Suprapubic skin (tissue), 4 donors: ENCODE results near the gene PPP6R3. TPM values are rescaled to one million over a fixed set of nuclear protein-coding genes. Genes with fewer than 3 reads are reported as not detected.
"Not testable (repeated sequence)": the region's sequence is repeated elsewhere in the genome, so short reads cannot be mapped to it uniquely, and the experiment has no call there.

Experiments
- DNase-seq, 2 donors: peaks; one replicate each; pipeline ENCODE4 v3.0.0-alpha.2; 2019; ENCODE audit warnings: low spot score in 2 of 2
- H3K27ac ChIP-seq: fragments of 200-600 bp; sonication (generic); one replicate; pipeline ENCODE4 v1.5.1; 2019
- H3K27me3 ChIP-seq: fragments of 200-600 bp; sonication (generic); one replicate; pipeline ENCODE4 v1.5.1; 2019
- H3K36me3 ChIP-seq: fragments of 200-600 bp; sonication (generic); one replicate; pipeline ENCODE4 v1.5.1; 2019
- H3K4me1 ChIP-seq: fragments of 200-600 bp; sonication (generic); one replicate; pipeline ENCODE4 v1.5.1; 2019
- H3K4me3 ChIP-seq: fragments of 200-600 bp; sonication (generic); one replicate; pipeline ENCODE4 v1.5.1; 2019; ENCODE audit warnings: mild to moderate bottlenecking
- H3K9me3 ChIP-seq: fragments of 200-600 bp; sonication (generic); one replicate; pipeline ENCODE4 v1.5.1; 2019
- EP300 ChIP-seq: sonication (generic); formaldehyde crosslinking; IDR thresholded peaks from one replicate; pipeline ENCODE4 v1.6.1; 2017; ENCODE audit warnings: antibody characterized with exemption
- POLR2A ChIP-seq, 2 donors: fragments of 450-650 bp; IDR thresholded peaks; one replicate each; pipeline ENCODE4 v1.6.1; 2017; ENCODE audit warnings: antibody characterized with exemption in 2 of 2, mild to moderate bottlenecking in 2 of 2, moderate library complexity in 2 of 2
- POLR2AphosphoS5 ChIP-seq, 3 donors: sonication (generic); formaldehyde crosslinking; IDR thresholded peaks; one replicate each; pipeline ENCODE4 v1.6.1; 2017; ENCODE audit warnings: antibody characterized with exemption in 3 of 3
- WGBS: methylation state at CpG from one replicate; pipeline ENCODE4 v1.1.5; 2018; 5-methylcytosine and 5-hydroxymethylcytosine counted together
- total RNA-seq, 4 donors: library from RNA; depleted of rRNA; stranded (reverse); fragments of >200 nt; gene quantifications; one replicate each; pipeline ENCODE4 v1.1.0, GENCODE V29; 2016
- TF ChIP-seq, protein P1 (sequence below), 2 donors: fragments of 200-600 bp in 1 of 2; fragments of 450-650 bp in 1 of 2; sonication (generic) in 1 of 2; IDR thresholded peaks; one replicate each; pipeline ENCODE4 v1.5.1; 2016 to 2019; ENCODE audit warnings: antibody characterized with exemption in 2 of 2, mild to moderate bottlenecking in 1 of 2, moderate library complexity in 1 of 2

The PPP6R3 gene
- total RNA-seq, 4 donors from 2014 or later: 81.8 to 197 (median 97.0) TPM

DNA sequence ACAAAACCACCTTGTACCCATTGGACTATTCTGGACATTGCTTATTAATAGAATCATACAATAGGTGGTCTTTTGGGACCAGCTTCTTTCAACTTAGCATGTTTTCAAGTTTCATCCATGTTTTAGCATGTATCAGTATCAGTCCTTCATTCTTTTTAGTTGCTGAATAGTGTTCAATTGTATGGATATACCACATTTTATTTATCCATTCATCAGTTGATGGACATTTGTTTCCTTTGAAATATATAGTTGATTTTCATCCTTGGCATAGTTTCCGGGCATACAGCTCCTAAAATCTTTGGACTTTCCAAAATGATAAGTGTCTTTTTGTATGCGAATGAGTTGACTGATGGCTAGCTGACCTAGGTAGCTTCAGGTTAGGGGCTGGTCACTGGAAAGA is 12.2 kb downstream of the PPP6R3 start:
- WGBS: 94% methylated on average over 2 of the region's 2 CpGs
- DNase-seq: no peak
- TF ChIP-seq, protein P1, sequence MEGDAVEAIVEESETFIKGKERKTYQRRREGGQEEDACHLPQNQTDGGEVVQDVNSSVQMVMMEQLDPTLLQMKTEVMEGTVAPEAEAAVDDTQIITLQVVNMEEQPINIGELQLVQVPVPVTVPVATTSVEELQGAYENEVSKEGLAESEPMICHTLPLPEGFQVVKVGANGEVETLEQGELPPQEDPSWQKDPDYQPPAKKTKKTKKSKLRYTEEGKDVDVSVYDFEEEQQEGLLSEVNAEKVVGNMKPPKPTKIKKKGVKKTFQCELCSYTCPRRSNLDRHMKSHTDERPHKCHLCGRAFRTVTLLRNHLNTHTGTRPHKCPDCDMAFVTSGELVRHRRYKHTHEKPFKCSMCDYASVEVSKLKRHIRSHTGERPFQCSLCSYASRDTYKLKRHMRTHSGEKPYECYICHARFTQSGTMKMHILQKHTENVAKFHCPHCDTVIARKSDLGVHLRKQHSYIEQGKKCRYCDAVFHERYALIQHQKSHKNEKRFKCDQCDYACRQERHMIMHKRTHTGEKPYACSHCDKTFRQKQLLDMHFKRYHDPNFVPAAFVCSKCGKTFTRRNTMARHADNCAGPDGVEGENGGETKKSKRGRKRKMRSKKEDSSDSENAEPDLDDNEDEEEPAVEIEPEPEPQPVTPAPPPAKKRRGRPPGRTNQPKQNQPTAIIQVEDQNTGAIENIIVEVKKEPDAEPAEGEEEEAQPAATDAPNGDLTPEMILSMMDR (IDR thresholded peaks at IDR 0.05): no peak
- TF ChIP-seq POLR2A (IDR thresholded peaks at IDR 0.05) (no peak), EP300 (no peak), POLR2AphosphoS5 (IDR thresholded peaks at IDR 0.05) (no peak)

DNA sequence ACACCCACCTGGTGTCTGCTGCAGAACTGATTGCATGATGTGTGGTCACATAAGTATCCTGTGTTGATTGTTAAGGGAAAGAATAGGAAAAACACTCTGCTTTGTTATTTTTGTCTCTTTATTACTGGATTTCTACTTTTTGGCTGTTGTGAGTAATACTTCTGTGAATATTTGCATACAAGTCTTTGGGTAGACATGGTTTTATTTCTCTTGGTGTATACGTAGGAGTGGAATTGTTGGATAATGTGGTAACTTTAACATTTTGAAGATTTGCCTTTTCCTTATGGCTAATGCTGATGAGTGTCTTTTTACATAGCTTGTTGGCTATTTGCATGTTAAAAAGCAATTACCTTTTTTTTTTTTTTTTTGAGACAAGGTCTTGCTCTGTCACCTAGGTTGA is 13.1 kb downstream of the PPP6R3 start:
- no peaks in the 10 kb centered on the region for H3K27me3 ChIP-seq
- H3K4me3 ChIP-seq: no peak overlapping the region
- DNase-seq: no peak
- H3K9me3 ChIP-seq: no peaks in the 10 kb centered on the region
- H3K36me3 ChIP-seq: no peaks in the 10 kb centered on the region
- H3K4me1 ChIP-seq: peaks cover 51% of the 10 kb centered on the region
- whole genome bisulfite sequencing: 86% methylated on average over 1 of the region's 1 CpG
- H3K27ac ChIP-seq: no peak overlapping the region
- TF ChIP-seq POLR2A (IDR thresholded peaks at IDR 0.05) (no peak), EP300 (no peak), POLR2AphosphoS5 (IDR thresholded peaks at IDR 0.05) (no peak)
- TF ChIP-seq, protein P1 (IDR thresholded peaks at IDR 0.05): no peak

More for the DNA sequence above, 12.2 kb downstream of the PPP6R3 start:
- Histone ChIP-seq H3K9me3 (no peaks in the 10 kb centered on the region), H3K4me3 (no peak overlapping the region), H3K27ac (no peak overlapping the region), H3K27me3 (no peaks in the 10 kb centered on the region), H3K4me1 (peaks cover 60% of the 10 kb centered on the region), H3K36me3 (no peaks in the 10 kb centered on the region)

DNA sequence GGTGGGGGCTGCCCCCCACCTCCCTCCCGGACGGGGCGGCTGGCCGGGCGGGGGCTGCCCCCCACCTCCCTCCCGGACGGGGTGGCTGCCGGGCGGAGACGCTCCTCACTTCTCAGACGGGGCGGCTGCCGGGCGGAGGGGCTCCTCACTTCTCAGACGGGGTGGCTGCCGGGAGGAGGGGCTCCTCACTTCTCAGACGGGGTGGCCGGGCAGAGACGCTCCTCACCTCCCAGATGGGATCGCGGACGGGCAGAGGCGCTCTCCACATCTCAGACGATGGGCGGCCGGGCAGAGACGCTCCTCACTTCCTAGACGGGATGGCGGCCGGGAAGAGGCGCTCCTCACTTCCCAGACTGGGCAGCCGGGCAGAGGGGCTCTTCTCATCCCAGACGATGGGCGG is 15.1 kb downstream of the PPP6R3 start:
- not testable (repeated sequence) for H3K9me3 ChIP-seq, DNase-seq
- 97% methylated on average over 15 of the region's 34 CpGs for WGBS

DNA sequence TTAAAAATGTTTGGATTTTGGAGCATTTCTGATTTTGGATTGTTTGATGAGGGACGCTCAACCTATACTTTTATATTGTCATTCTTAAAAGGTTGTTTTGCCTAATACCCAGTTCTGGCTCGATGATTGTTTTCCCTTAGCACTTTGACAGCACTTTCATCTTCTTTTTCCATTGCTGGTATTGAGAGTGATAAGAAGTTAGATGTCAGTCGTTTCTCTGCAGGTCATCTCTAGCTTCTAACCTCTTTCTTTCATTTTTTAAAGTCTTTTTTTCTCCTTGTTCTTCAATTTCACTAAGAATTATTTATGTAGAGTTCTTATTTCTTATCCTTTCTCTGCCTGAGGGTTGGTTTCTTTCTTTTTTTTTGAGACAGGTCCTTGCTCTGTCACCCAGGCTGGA is 18.8 kb downstream of the PPP6R3 start:
- no peak overlapping the region for H3K4me3 ChIP-seq
- H3K27me3 ChIP-seq: no peaks in the 10 kb centered on the region
- H3K36me3 ChIP-seq: no peaks in the 10 kb centered on the region
- no peak overlapping the region for H3K27ac ChIP-seq
- H3K9me3 ChIP-seq: no peaks in the 10 kb centered on the region
- no peak for DNase-seq
- H3K4me1 ChIP-seq: peaks cover 31% of the 10 kb centered on the region
- TF ChIP-seq, protein P1 (IDR thresholded peaks at IDR 0.05): no peak
- TF ChIP-seq EP300: no peak
- no peak for TF ChIP-seq POLR2AphosphoS5 (IDR thresholded peaks at IDR 0.05)
- TF ChIP-seq POLR2A (IDR thresholded peaks at IDR 0.05): no peak
- WGBS: 90% methylated on average over 3 of the region's 3 CpGs

More for the DNA sequence above, 15.1 kb downstream of the PPP6R3 start:
- not testable (repeated sequence) for H3K27me3 ChIP-seq, H3K27ac ChIP-seq, H3K36me3 ChIP-seq, H3K4me3 ChIP-seq
- H3K4me1 ChIP-seq: peaks cover 38% of the 10 kb centered on the region

DNA sequence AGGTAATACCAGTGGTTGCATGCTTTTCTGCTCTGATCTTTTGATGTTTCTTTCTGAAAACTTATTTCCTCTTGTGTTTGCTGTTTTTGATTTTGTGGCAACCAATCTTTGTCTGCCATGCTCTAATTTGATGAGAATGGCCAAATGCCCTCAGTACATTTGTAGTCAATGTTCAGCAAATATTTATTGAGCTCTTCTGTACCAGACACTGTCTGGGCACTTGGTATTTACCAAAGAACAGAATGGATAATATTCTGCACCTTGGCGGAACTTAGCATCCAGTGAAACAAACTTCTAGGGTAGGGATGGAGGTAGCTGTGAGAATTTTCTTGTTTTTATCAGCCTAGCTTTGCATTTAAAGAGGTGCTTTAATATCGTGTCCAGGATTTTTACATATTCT is 19.6 kb downstream of the PPP6R3 start:
- Histone ChIP-seq H3K4me3 (no peak overlapping the region), H3K27ac (no peak overlapping the region), H3K4me1 (peaks cover 30% of the 10 kb centered on the region)

More for the DNA sequence above, 19.6 kb downstream of the PPP6R3 start:
- Histone ChIP-seq H3K27me3 (no peaks in the 10 kb centered on the region), H3K36me3 (no peaks in the 10 kb centered on the region), H3K9me3 (no peaks in the 10 kb centered on the region)
- TF ChIP-seq EP300: no peak
- TF ChIP-seq, protein P1 (IDR thresholded peaks at IDR 0.05): no peak
- TF ChIP-seq POLR2AphosphoS5 (IDR thresholded peaks at IDR 0.05): no peak
- no peak for TF ChIP-seq POLR2A (IDR thresholded peaks at IDR 0.05)
- 74% methylated on average over 2 of the region's 2 CpGs for WGBS
- no peak for DNase-seq
